Measurements from ENCODE around the gene SLC24A3.
A peak's percentile ranks its signal among the peaks of the same experiment; 100 is the strongest.

SLC24A3 gene

DNA sequence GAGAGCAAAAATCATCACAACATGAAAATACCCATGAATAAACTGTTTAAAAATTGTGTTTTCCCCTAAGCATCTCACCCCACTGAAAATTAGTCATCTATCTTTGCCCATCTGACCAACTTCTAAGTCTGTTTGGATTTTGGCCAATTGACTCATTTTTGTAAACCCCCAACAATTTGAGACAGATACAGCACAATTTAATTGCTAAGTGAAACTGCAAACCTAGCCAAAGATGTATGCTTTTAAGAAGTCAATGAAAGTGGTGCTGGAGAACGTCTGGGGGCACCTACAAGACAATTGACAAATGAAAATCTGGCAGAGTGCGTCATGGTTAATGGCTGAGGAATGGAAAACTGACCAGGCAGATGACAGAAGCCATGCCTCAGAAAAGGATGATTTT, 30.9 kb upstream of the SLC24A3 start:
- Histone ChIP-seq H3K4me3 (ENCODE audit: low read depth, low read length) (no peak overlapping the region), H3K23ac (ENCODE audit: low read length) (no peak overlapping the region), H4K12ac (ENCODE audit: low read depth, low read length) (no peak overlapping the region), H3K9ac (ENCODE audit: low read length) (no peak overlapping the region), H4K91ac (ENCODE audit: low read depth, low read length) (no peak overlapping the region), H4K8ac (ENCODE audit: low read depth, low read length) (no peak overlapping the region), H2BK120ac (ENCODE audit: insufficient read depth, low read length, poor library complexity) (no peak overlapping the region), H3K4me1 (ENCODE audit: control insufficient read depth in 1 of 2, insufficient read depth in 2 of 2, low read length in 2 of 2) (no peaks in the 10 kb centered on the region), H3K4me2 (ENCODE audit: low read length) (no peak overlapping the region), H3K79me2 (ENCODE audit: control insufficient read depth, insufficient read depth, low read length, poor library complexity) (no peaks in the 10 kb centered on the region), H3K4ac (ENCODE audit: low read depth, low read length) (no peak overlapping the region), H3K36me3 (ENCODE audit: control insufficient read depth in 1 of 2, insufficient read depth in 2 of 2, low read length in 2 of 2) (no peaks in the 10 kb centered on the region), H3K9me3 (ENCODE audit: insufficient read depth, low read depth, low read length) (no peaks in the 10 kb centered on the region), H3K14ac (ENCODE audit: low read length) (no peak overlapping the region), H3K79me1 (ENCODE audit: low read length) (no peaks in the 10 kb centered on the region), H2AFZ (ENCODE audit: insufficient read depth, low read length, poor library complexity) (no peak overlapping the region), H2AK5ac (ENCODE audit: low read length) (no peak overlapping the region), H3K27ac (ENCODE audit: low read depth, low read length) (no peak overlapping the region), H2BK5ac (ENCODE audit: low read depth, low read length, poor library complexity) (no peak overlapping the region), H3K27me3 (ENCODE audit: insufficient read depth, low read length) (no peaks in the 10 kb centered on the region), H3K18ac (ENCODE audit: low read length) (no peak overlapping the region), H2BK12ac (ENCODE audit: low read length) (no peak overlapping the region)
- DNase-seq, result no peak
- WGBS (ENCODE audit: extremely low coverage, insufficient coverage, insufficient read length), result no CpG with 5 or more reads among the region's 2 CpGs

GRCh38 chr20:19185083-19185482, 27.4 kb upstream of the SLC24A3 start:
- no peak for DNase-seq
- Histone ChIP-seq H2BK120ac (ENCODE audit: insufficient read depth, low read length, poor library complexity) (no peak overlapping the region), H3K27ac (ENCODE audit: low read depth, low read length) (no peak overlapping the region), H4K8ac (ENCODE audit: low read depth, low read length) (no peak overlapping the region), H3K4me2 (ENCODE audit: low read length) (no peak overlapping the region), H2BK12ac (ENCODE audit: low read length) (no peak overlapping the region), H3K9ac (ENCODE audit: low read length) (no peak overlapping the region), H3K14ac (ENCODE audit: low read length) (no peak overlapping the region), H4K12ac (ENCODE audit: low read depth, low read length) (no peak overlapping the region), H3K9me3 (ENCODE audit: insufficient read depth, low read depth, low read length) (no peaks in the 10 kb centered on the region), H4K91ac (ENCODE audit: low read depth, low read length) (no peak overlapping the region), H3K23ac (ENCODE audit: low read length) (no peak overlapping the region), H2AK5ac (ENCODE audit: low read length) (no peak overlapping the region), H3K36me3 (ENCODE audit: control insufficient read depth in 1 of 2, insufficient read depth in 2 of 2, low read length in 2 of 2) (no peaks in the 10 kb centered on the region), H3K27me3 (ENCODE audit: insufficient read depth, low read length) (no peaks in the 10 kb centered on the region), H3K4ac (ENCODE audit: low read depth, low read length) (no peak overlapping the region), H3K79me2 (ENCODE audit: control insufficient read depth, insufficient read depth, low read length, poor library complexity) (no peaks in the 10 kb centered on the region), H3K79me1 (ENCODE audit: low read length) (no peaks in the 10 kb centered on the region), H3K18ac (ENCODE audit: low read length) (no peak overlapping the region), H3K4me3 (ENCODE audit: low read depth, low read length) (no peak overlapping the region), H3K4me1 (ENCODE audit: control insufficient read depth in 1 of 2, insufficient read depth in 2 of 2, low read length in 2 of 2) (no peaks in the 10 kb centered on the region), H2AFZ (ENCODE audit: insufficient read depth, low read length, poor library complexity) (no peak overlapping the region), H2BK5ac (ENCODE audit: low read depth, low read length, poor library complexity) (no peak overlapping the region)

DNA sequence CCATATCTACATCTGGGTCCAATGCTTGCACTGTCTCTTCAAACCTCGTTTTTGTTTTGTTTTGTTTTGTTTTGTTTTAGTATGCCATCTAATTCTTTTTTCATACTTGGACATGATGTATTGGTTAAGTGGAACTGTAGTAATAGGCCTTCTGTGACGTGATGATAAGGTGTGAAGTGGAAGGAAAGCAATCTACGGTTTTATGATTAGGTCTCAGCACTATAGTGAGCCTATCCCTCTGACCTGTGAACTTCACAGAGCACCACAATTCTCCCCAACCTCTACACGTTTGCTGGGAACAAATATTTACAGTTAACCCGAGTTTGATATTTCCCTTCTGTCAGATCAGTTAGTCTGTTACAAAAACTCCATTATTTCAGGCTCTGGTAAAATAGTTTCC, 19.1 kb upstream of the SLC24A3 start:
- H4K8ac ChIP-seq (ENCODE audit: low read depth, low read length), result no peak overlapping the region
- DNase-seq, result no peak
- no CpG with 5 or more reads among the region's 5 CpGs for WGBS (ENCODE audit: extremely low coverage, insufficient coverage, insufficient read length)
- H3K14ac ChIP-seq (ENCODE audit: low read length), result no peak overlapping the region
- H2AFZ ChIP-seq (ENCODE audit: insufficient read depth, low read length, poor library complexity), result no peak overlapping the region
- no peak overlapping the region for H3K4me3 ChIP-seq (ENCODE audit: low read depth, low read length)
- H4K91ac ChIP-seq (ENCODE audit: low read depth, low read length), result no peak overlapping the region
- H3K9me3 ChIP-seq (ENCODE audit: insufficient read depth, low read depth, low read length), result no peaks in the 10 kb centered on the region
- no peak overlapping the region for H3K4me2 ChIP-seq (ENCODE audit: low read length)
- H2BK12ac ChIP-seq (ENCODE audit: low read length), result no peak overlapping the region
- H4K12ac ChIP-seq (ENCODE audit: low read depth, low read length), result no peak overlapping the region
- no peak overlapping the region for H3K27ac ChIP-seq (ENCODE audit: low read depth, low read length)
- H3K79me1 ChIP-seq (ENCODE audit: low read length), result no peaks in the 10 kb centered on the region
- H3K18ac ChIP-seq (ENCODE audit: low read length), result no peak overlapping the region
- H3K27me3 ChIP-seq (ENCODE audit: insufficient read depth, low read length), result no peaks in the 10 kb centered on the region
- H3K23ac ChIP-seq (ENCODE audit: low read length), result no peak overlapping the region
- no peaks in the 10 kb centered on the region for H3K36me3 ChIP-seq (ENCODE audit: control insufficient read depth in 1 of 2, insufficient read depth in 2 of 2, low read length in 2 of 2)
- no peak overlapping the region for H2AK5ac ChIP-seq (ENCODE audit: low read length)
- no peak overlapping the region for H3K4ac ChIP-seq (ENCODE audit: low read depth, low read length)
- H3K79me2 ChIP-seq (ENCODE audit: control insufficient read depth, insufficient read depth, low read length, poor library complexity), result no peaks in the 10 kb centered on the region
- no peak overlapping the region for H2BK120ac ChIP-seq (ENCODE audit: insufficient read depth, low read length, poor library complexity)
- no peak overlapping the region for H2BK5ac ChIP-seq (ENCODE audit: low read depth, low read length, poor library complexity)
- no peak overlapping the region for H3K9ac ChIP-seq (ENCODE audit: low read length)
- H3K4me1 ChIP-seq (ENCODE audit: control insufficient read depth in 1 of 2, insufficient read depth in 2 of 2, low read length in 2 of 2), result no peaks in the 10 kb centered on the region

GRCh38 chr20:19205981-19206396, 6.5 kb upstream of the SLC24A3 start:
- H3K79me1 ChIP-seq (ENCODE audit: low read length), result no peaks in the 10 kb centered on the region
- no peak overlapping the region for H3K18ac ChIP-seq (ENCODE audit: low read length)
- no peaks in the 10 kb centered on the region for H3K27me3 ChIP-seq (ENCODE audit: insufficient read depth, low read length)
- no peak overlapping the region for H3K4me2 ChIP-seq (ENCODE audit: low read length)
- peak; percentile 72 to 91 for DNase-seq
- H3K79me2 ChIP-seq (ENCODE audit: control insufficient read depth, insufficient read depth, low read length, poor library complexity), result no peaks in the 10 kb centered on the region
- no peak overlapping the region for H4K91ac ChIP-seq (ENCODE audit: low read depth, low read length)
- no peak overlapping the region for H3K14ac ChIP-seq (ENCODE audit: low read length)
- H2BK5ac ChIP-seq (ENCODE audit: low read depth, low read length, poor library complexity), result no peak overlapping the region
- H3K4ac ChIP-seq (ENCODE audit: low read depth, low read length), result no peak overlapping the region
- no peak overlapping the region for H2BK12ac ChIP-seq (ENCODE audit: low read length)
- peaks cover 0 to 5% of the 10 kb centered on the region in 2 experiments for H3K4me1 ChIP-seq (ENCODE audit: control insufficient read depth in 1 of 2, insufficient read depth in 2 of 2, low read length in 2 of 2)
- H3K23ac ChIP-seq (ENCODE audit: low read length), result no peak overlapping the region
- H2BK120ac ChIP-seq (ENCODE audit: insufficient read depth, low read length, poor library complexity), result no peak overlapping the region
- no peak overlapping the region for H3K4me3 ChIP-seq (ENCODE audit: low read depth, low read length)
- no peak overlapping the region for H4K8ac ChIP-seq (ENCODE audit: low read depth, low read length)
- H3K9ac ChIP-seq (ENCODE audit: low read length), result no peak overlapping the region
- no peak overlapping the region for H4K12ac ChIP-seq (ENCODE audit: low read depth, low read length)
- WGBS (ENCODE audit: extremely low coverage, insufficient coverage, insufficient read length), result no CpG with 5 or more reads among the region's 8 CpGs
- no peaks in the 10 kb centered on the region for H3K36me3 ChIP-seq (ENCODE audit: control insufficient read depth in 1 of 2, insufficient read depth in 2 of 2, low read length in 2 of 2)
- H3K9me3 ChIP-seq (ENCODE audit: insufficient read depth, low read depth, low read length), result no peaks in the 10 kb centered on the region
- no peak overlapping the region for H2AFZ ChIP-seq (ENCODE audit: insufficient read depth, low read length, poor library complexity)
- no peak overlapping the region for H2AK5ac ChIP-seq (ENCODE audit: low read length)
- H3K27ac ChIP-seq (ENCODE audit: low read depth, low read length), result no peak overlapping the region
